PC-3 (cell line): ENCODE data around the gene FBXL7. TPM values are rescaled to one million over a fixed set of nuclear protein-coding genes. Genes with fewer than 3 reads are reported as not detected.
A peak's percentile ranks its signal among the peaks of the same experiment; 100 is the strongest.

Source experiments
- ATAC-seq: fragments of 200-7000 bp; cut with Tn5 transposase; 2 replicates; pipeline ENCODE4 v1.9.1; 2020; ENCODE audit warnings: mild to moderate bottlenecking, moderate library complexity
- BruUV-seq: library from RNA; stranded (reverse); fragments of 400-500 nt; replicated peaks from 2 replicates; lab custom pipeline; 2021; lab: Mats Ljungman, UMichigan
- CTCF ChIA-PET: fragments of 300-600 bp; sonication (Branson Sonifier 250); formaldehyde crosslinking; loops from one replicate; lab custom pipeline; 2022; ENCODE audit warnings: antibody characterized with exemption; lab: Charles Lee
- POLR2A ChIA-PET: fragments of 300-600 bp; sonication (Branson Sonifier 250); formaldehyde crosslinking; loops from one replicate; lab custom pipeline; 2022; ENCODE audit warnings: antibody characterized with exemption; ENCODE audit not compliant: unreplicated experiment; lab: Charles Lee
- DNase-seq: peaks from one replicate; pipeline ENCODE4 v3.0.0-alpha.2; 2015
- H2AFZ ChIP-seq: fragments of 300-600 bp; sonication (generic); 2 replicates; pipeline ENCODE4 v1.6.0; 2016; ENCODE audit warnings: antibody characterized with exemption, low read length
- H3F3A ChIP-seq: fragments of 300-600 bp; sonication (generic); one replicate; pipeline ENCODE4 v1.6.0; 2017; ENCODE audit warnings: antibody characterized with exemption, low read length, control low read depth, mild to moderate bottlenecking; ENCODE audit not compliant: unreplicated experiment
- H3K27ac ChIP-seq: fragments of 300-600 bp; sonication (generic); 2 replicates; pipeline ENCODE4 v1.5.1; 2016; ENCODE audit warnings: mild to moderate bottlenecking, low read length
- H3K27me3 ChIP-seq: fragments of 300-600 bp; sonication (generic); 2 replicates; pipeline ENCODE4 v1.6.1; 2016; ENCODE audit warnings: low read length, mixed read lengths
- H3K36me3 ChIP-seq: fragments of 300-600 bp; sonication (generic); 2 replicates; pipeline ENCODE4 v1.6.1; 2016; ENCODE audit warnings: low read depth, mixed run types, low read length, mixed read lengths
- H3K4me1 ChIP-seq: fragments of 300-600 bp; sonication (generic); 2 replicates; pipeline ENCODE4 v1.5.1; 2016; ENCODE audit warnings: low read length; ENCODE audit not compliant: insufficient read depth
- H3K4me2 ChIP-seq: fragments of 300-600 bp; sonication (generic); 2 replicates; pipeline ENCODE4 v1.6.0; 2016; ENCODE audit warnings: low read length
- H3K4me3 ChIP-seq: fragments of 300-600 bp; sonication (generic); 2 replicates; pipeline ENCODE4 v1.5.1; 2016; ENCODE audit warnings: mild to moderate bottlenecking, low read length, mixed read lengths
- H3K79me2 ChIP-seq: fragments of 300-600 bp; sonication (generic); 2 replicates; pipeline ENCODE4 v1.6.1; 2017; ENCODE audit warnings: low read length, mixed read lengths
- H3K9ac ChIP-seq: fragments of 300-600 bp; sonication (generic); 2 replicates; pipeline ENCODE4 v1.6.0; 2016; ENCODE audit warnings: mild to moderate bottlenecking, low read length
- H3K9me2 ChIP-seq: fragments of 300-600 bp; sonication (generic); replicated peaks from 2 replicates; pipeline ENCODE4 v1.6.1; 2016; ENCODE audit warnings: mixed run types, low read length, mixed read lengths
- H3K9me3 ChIP-seq: fragments of 300-600 bp; sonication (generic); 2 replicates; pipeline ENCODE4 v1.6.1; 2016; ENCODE audit warnings: low read length, mixed read lengths
- H4K20me1 ChIP-seq: fragments of 300-600 bp; sonication (generic); 2 replicates; pipeline ENCODE4 v1.6.1; 2016; ENCODE audit warnings: low read length, mixed read lengths
- CTCF ChIP-seq: fragments of 300-600 bp; sonication (generic); conservative IDR thresholded peaks from 2 replicates; pipeline ENCODE4 v1.5.1; 2017; ENCODE audit warnings: antibody characterized with exemption, low read depth, mild to moderate bottlenecking, low read length
- EZH2 ChIP-seq: fragments of 300-600 bp; sonication (generic); IDR thresholded peaks from one replicate; pipeline ENCODE4 v1.6.1; 2017; ENCODE audit warnings: antibody characterized with exemption, mild to moderate bottlenecking, low read length; ENCODE audit not compliant: unreplicated experiment
- EZH2phosphoT487 ChIP-seq: fragments of 300-600 bp; sonication (generic); IDR thresholded peaks from 2 replicates; pipeline ENCODE4 v1.6.1; 2018; ENCODE audit warnings: mild to moderate bottlenecking, antibody characterized with exemption, low read length, borderline replicate concordance
- intact Hi-C: fragments of 100-400 bp; cut with micrococcal nuclease; formaldehyde crosslinking; loops from 2 replicates; pipeline ENCODE4 v1.9.0; 2023
- total RNA-seq: library from RNA; depleted of rRNA; stranded (reverse); fragments of >200 nt; gene quantifications from 2 replicates; pipeline ENCODE4 v1.2.3, GENCODE V29; 2014

Gene FBXL7
- total RNA-seq, 1 experiment from 2014 or later: 0.18 TPM

DNA sequence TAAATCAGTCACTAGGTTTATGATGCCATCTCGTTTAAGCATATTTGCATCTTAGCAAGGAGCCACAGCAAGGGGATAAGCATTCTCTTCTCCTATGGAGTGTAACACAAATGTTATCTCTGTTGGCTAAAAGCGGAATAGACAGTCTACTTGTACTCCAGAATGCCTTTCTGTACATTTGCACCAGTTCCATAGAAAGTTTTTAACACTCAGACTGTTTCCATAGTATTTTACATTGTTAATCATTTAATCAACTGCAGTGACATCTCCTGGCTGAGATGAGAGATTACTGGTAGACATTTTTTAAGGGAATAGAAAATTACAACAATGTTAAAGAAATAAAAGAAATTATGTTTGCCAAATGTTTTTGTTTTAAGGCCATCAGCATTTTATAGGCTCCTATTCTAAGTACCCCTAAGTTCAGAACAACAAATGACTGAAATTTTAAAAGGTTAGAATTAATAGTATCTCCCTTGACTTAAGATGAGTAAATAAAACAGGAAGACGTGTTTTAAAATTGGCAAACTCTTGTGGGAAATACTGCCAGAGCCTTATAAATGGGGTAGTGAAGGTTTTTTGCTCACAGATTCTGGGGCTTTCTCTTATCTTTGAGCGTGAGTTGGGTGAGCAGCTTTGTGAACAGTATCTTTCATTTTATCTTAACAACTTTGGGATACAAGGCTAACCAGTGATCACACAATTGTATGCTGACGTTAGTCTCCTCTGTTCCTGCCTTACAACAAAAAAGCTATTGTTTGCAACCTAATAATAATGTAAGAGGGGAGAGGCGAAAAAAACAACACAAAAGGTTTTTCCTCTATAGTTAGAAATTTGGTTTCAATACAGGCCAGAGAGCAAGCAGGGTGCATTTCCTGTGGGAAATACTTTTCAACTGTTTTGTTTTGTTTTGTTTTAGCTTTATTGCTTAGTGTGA is 294.3 kb downstream of the FBXL7 start:
- no peak overlapping the region for H2AFZ ChIP-seq
- no peaks in the 10 kb centered on the region for H3F3A ChIP-seq
- no peak overlapping the region for H3K9ac ChIP-seq
- H3K27ac ChIP-seq: no peak overlapping the region
- no peak for ATAC-seq
- H3K9me2 ChIP-seq: no peaks in the 10 kb centered on the region
- H3K36me3 ChIP-seq: no peaks in the 10 kb centered on the region
- no peaks in the 10 kb centered on the region for H4K20me1 ChIP-seq
- H3K4me2 ChIP-seq: no peak overlapping the region
- POLR2A ChIA-PET: no interaction called here
- H3K4me3 ChIP-seq: no peak overlapping the region
- no peaks in the 10 kb centered on the region for H3K27me3 ChIP-seq
- DNase-seq: no peak
- no peaks in the 10 kb centered on the region for H3K4me1 ChIP-seq
- H3K79me2 ChIP-seq: no peaks in the 10 kb centered on the region
- TF ChIP-seq EZH2phosphoT487 (no peak), EZH2 (no peak), CTCF (peak; percentile 51)
- CTCF ChIA-PET: no interaction called here
- intact Hi-C loops: loop anchor here (5.0 to 10.0 kb wide), 2 partner anchors 200 to 332 kb away; no protein-coding TSS in a partner anchor
- no TSS peak for BruUV-seq
- H3K9me3 ChIP-seq: peaks cover 6% of the 10 kb centered on the region; the same call in 1 of the 2 replicates

- Histone ChIP-seq H3K4me1 (no peaks in the 10 kb centered on the region), H3K4me2 (no peak overlapping the region), H3K9me3 (peaks cover 6% of the 10 kb centered on the region; the same call in 1 of the 2 replicates), H3K9me2 (no peaks in the 10 kb centered on the region), H3K79me2 (no peaks in the 10 kb centered on the region), H3F3A (no peaks in the 10 kb centered on the region), H3K36me3 (no peaks in the 10 kb centered on the region), H3K9ac (no peak overlapping the region), H3K27ac (no peak overlapping the region), H4K20me1 (no peaks in the 10 kb centered on the region), H2AFZ (no peak overlapping the region), H3K27me3 (no peaks in the 10 kb centered on the region), H3K4me3 (no peak overlapping the region)
- BruUV-seq: no TSS peak
- DNase-seq: no peak
- TF ChIP-seq CTCF (no peak), EZH2 (no peak), EZH2phosphoT487 (no peak)
- no peak for ATAC-seq
- intact Hi-C loops: loop anchor here (10.0 kb wide), 1 partner anchor 199 kb away; no protein-coding TSS in a partner anchor
- POLR2A ChIA-PET: no interaction called here
- CTCF ChIA-PET: no interaction called here
Observed at GRCh38 chr5:15796096-15796495, 296.1 kb downstream of the FBXL7 start.
